Karpas-422 (cell line): ENCODE results near the gene ZDHHC6. TPM values are rescaled to one million over a fixed set of nuclear protein-coding genes. Genes with fewer than 3 reads are reported as not detected.

Experiments used
- DNase-seq: peaks from one replicate; pipeline ENCODE4 v3.0.0-alpha.2; 2015
- H2AFZ ChIP-seq: fragments of 200-600 bp; sonication (generic); 2 replicates; pipeline ENCODE4 v1.6.1; 2014; ENCODE audit warnings: antibody characterized with exemption, low read length, mixed read lengths
- H3K27ac ChIP-seq: fragments of 200-600 bp; sonication (generic); 2 replicates; pipeline ENCODE4 v1.5.1; 2014; ENCODE audit warnings: mild to moderate bottlenecking, low read length, moderate library complexity
- H3K27me3 ChIP-seq: fragments of 200-600 bp; sonication (generic); 2 replicates; pipeline ENCODE4 v1.6.1; 2014; ENCODE audit warnings: low read length, mixed read lengths
- H3K36me3 ChIP-seq: fragments of 200-600 bp; sonication (generic); 2 replicates; pipeline ENCODE4 v1.6.1; 2014; ENCODE audit warnings: low read length, mixed read lengths; ENCODE audit not compliant: insufficient read depth
- H3K4me1 ChIP-seq: fragments of 200-600 bp; sonication (generic); 2 replicates; pipeline ENCODE4 v1.6.1; 2014; ENCODE audit warnings: mild to moderate bottlenecking, low read length, mixed read lengths
- H3K4me2 ChIP-seq: fragments of 200-600 bp; sonication (generic); 2 replicates; pipeline ENCODE4 v1.6.1; 2014; ENCODE audit warnings: low read length, low read depth, mild to moderate bottlenecking; ENCODE audit not compliant: poor library complexity, severe bottlenecking
- H3K4me3 ChIP-seq: fragments of 200-600 bp; sonication (generic); 2 replicates; pipeline ENCODE4 v1.5.1; 2014; ENCODE audit warnings: mild to moderate bottlenecking, antibody characterized with exemption, low read length, mixed read lengths
- H3K79me2 ChIP-seq: fragments of 200-600 bp; sonication (generic); 2 replicates; pipeline ENCODE4 v1.6.1; 2014; ENCODE audit warnings: mild to moderate bottlenecking, low read length, mixed read lengths
- H3K9ac ChIP-seq: fragments of 200-600 bp; sonication (generic); 2 replicates; pipeline ENCODE4 v1.6.0; 2014; ENCODE audit warnings: low read length
- H3K9me2 ChIP-seq: fragments of 200-600 bp; sonication (generic), shearing (Covaris generic); replicated peaks from 2 replicates; pipeline ENCODE4 v1.6.0; 2014; ENCODE audit warnings: mild to moderate bottlenecking, low read length, moderate library complexity; ENCODE audit not compliant: insufficient read depth
- H3K9me3 ChIP-seq: fragments of 300-700, 200-600 bp; sonication (generic); 2 replicates; pipeline ENCODE4 v1.6.1; 2014; ENCODE audit warnings: low read length, mixed read lengths
- H4K20me1 ChIP-seq: fragments of 200-600 bp; sonication (generic); 2 replicates; pipeline ENCODE4 v1.6.1; 2014; ENCODE audit warnings: mild to moderate bottlenecking, antibody characterized with exemption, low read length, low read depth; ENCODE audit not compliant: insufficient read depth
- total RNA-seq: library from RNA; depleted of rRNA; stranded (reverse); fragments of >200 nt; shearing (Covaris generic); gene quantifications from 2 replicates; pipeline ENCODE4 v1.2.3, GENCODE V29; 2014; ENCODE audit warnings: low replicate concordance; rRNA removed

Gene ZDHHC6
- total RNA-seq = 20.9 and 33.9 TPM in 2 replicates

GRCh38 chr10:112446855-112447619, at the start of gene ZDHHC6, which contains the start of gene VTI1A:
Gene ZDHHC6, minus strand, starts transcription at chr10:112446914. Its CDS starts 1,478 bp downstream, at chr10:112445436.
Gene VTI1A, plus strand, starts transcription at chr10:112447215. Its CDS starts 159 bp downstream, at chr10:112447374.
- Histone ChIP-seq H3K27me3 (no peaks in the 10 kb centered on the region), H4K20me1 (no peaks in the 10 kb centered on the region; the same call in 1 of the 2 replicates), H3K9me3 (no peaks in the 10 kb centered on the region), H3K9ac (peak within 1 kb of the TSS; percentile 95), H3K79me2 (peaks cover 89% of the 10 kb centered on the region), H3K36me3 (peaks cover 32% of the 10 kb centered on the region; the same call in 1 of the 2 replicates), H3K4me1 (peaks cover 63% of the 10 kb centered on the region), H3K4me3 (peak within 1 kb of the TSS; percentile 97), H2AFZ (peak within 1 kb of the TSS; percentile 89; the same call in 1 of the 2 replicates), H3K27ac (peak within 1 kb of the TSS; percentile 74), H3K4me2 (peak within 1 kb of the TSS; percentile 75), H3K9me2 (no peaks in the 10 kb centered on the region)
- peak; percentile 95 for DNase-seq

- H3K27me3 ChIP-seq = no peaks in the 10 kb centered on the region
- H3K27ac ChIP-seq = no peak overlapping the region
- no peaks in the 10 kb centered on the region for H3K9me3 ChIP-seq
- H3K9me2 ChIP-seq = no peaks in the 10 kb centered on the region
- no peaks in the 10 kb centered on the region for H3K4me1 ChIP-seq
- H3K4me3 ChIP-seq = no peak overlapping the region
- DNase-seq = no peak
- H3K79me2 ChIP-seq = no peaks in the 10 kb centered on the region
- H3K4me2 ChIP-seq = no peak overlapping the region
- H2AFZ ChIP-seq = no peak overlapping the region
- no peak overlapping the region for H3K9ac ChIP-seq
- no peaks in the 10 kb centered on the region for H4K20me1 ChIP-seq
- H3K36me3 ChIP-seq = no peaks in the 10 kb centered on the region
These were observed 46.0 kb upstream of the ZDHHC6 start for GRCh38 chr10:112492736-112493135.

- Histone ChIP-seq H3K27me3 (no peaks in the 10 kb centered on the region), H3K4me3 (no peak overlapping the region), H4K20me1 (no peaks in the 10 kb centered on the region), H3K27ac (no peak overlapping the region), H3K9ac (no peak overlapping the region), H2AFZ (no peak overlapping the region), H3K9me3 (no peaks in the 10 kb centered on the region), H3K36me3 (no peaks in the 10 kb centered on the region), H3K9me2 (no peaks in the 10 kb centered on the region), H3K4me2 (no peak overlapping the region), H3K79me2 (no peaks in the 10 kb centered on the region), H3K4me1 (no peaks in the 10 kb centered on the region)
- no peak for DNase-seq
These were observed 44.4 kb upstream of the ZDHHC6 start for GRCh38 chr10:112491144-112491543.

GRCh38 chr10:112490545-112490944, 43.8 kb upstream of the ZDHHC6 start:
- no peak overlapping the region for H3K9ac ChIP-seq
- no peak overlapping the region for H3K27ac ChIP-seq

GRCh38 chr10:112487964-112488363, 41.2 kb upstream of the ZDHHC6 start:
- H3K27me3 ChIP-seq = no peaks in the 10 kb centered on the region
- H3K9me2 ChIP-seq = no peaks in the 10 kb centered on the region
- H3K4me2 ChIP-seq = no peak overlapping the region
- no peaks in the 10 kb centered on the region for H3K36me3 ChIP-seq
- H2AFZ ChIP-seq = no peak overlapping the region
- no peak overlapping the region for H3K4me3 ChIP-seq
- no peaks in the 10 kb centered on the region for H3K9me3 ChIP-seq
- H3K79me2 ChIP-seq = no peaks in the 10 kb centered on the region
- no peaks in the 10 kb centered on the region for H3K4me1 ChIP-seq
- no peak overlapping the region for H3K9ac ChIP-seq
- H4K20me1 ChIP-seq = no peaks in the 10 kb centered on the region
- no peak overlapping the region for H3K27ac ChIP-seq
- DNase-seq = no peak

More at GRCh38 chr10:112490545-112490944, 43.8 kb upstream of the ZDHHC6 start:
- no peaks in the 10 kb centered on the region for H3K4me1 ChIP-seq
- no peaks in the 10 kb centered on the region for H3K36me3 ChIP-seq
- no peaks in the 10 kb centered on the region for H3K27me3 ChIP-seq
- no peaks in the 10 kb centered on the region for H4K20me1 ChIP-seq
- H3K9me3 ChIP-seq = no peaks in the 10 kb centered on the region
- no peaks in the 10 kb centered on the region for H3K79me2 ChIP-seq
- no peak overlapping the region for H2AFZ ChIP-seq
- no peaks in the 10 kb centered on the region for H3K9me2 ChIP-seq
- no peak overlapping the region for H3K4me2 ChIP-seq
- no peak for DNase-seq
- no peak overlapping the region for H3K4me3 ChIP-seq

GRCh38 chr10:112484399-112484798, 37.7 kb upstream of the ZDHHC6 start:
- peaks cover 8% of the 10 kb centered on the region for H3K4me1 ChIP-seq
- no peak overlapping the region for H2AFZ ChIP-seq
- no peak overlapping the region for H3K27ac ChIP-seq
- H3K4me2 ChIP-seq = no peak overlapping the region
- no peaks in the 10 kb centered on the region for H3K27me3 ChIP-seq
- H3K4me3 ChIP-seq = no peak overlapping the region
- H3K9me2 ChIP-seq = no peaks in the 10 kb centered on the region
- peaks cover 5% of the 10 kb centered on the region for H3K79me2 ChIP-seq
- H3K36me3 ChIP-seq = no peaks in the 10 kb centered on the region
- no peak for DNase-seq
- no peak overlapping the region for H3K9ac ChIP-seq
- no peaks in the 10 kb centered on the region for H3K9me3 ChIP-seq
- H4K20me1 ChIP-seq = no peaks in the 10 kb centered on the region

GRCh38 chr10:112481602-112482001, 34.9 kb upstream of the ZDHHC6 start:
- Histone ChIP-seq H3K36me3 (no peaks in the 10 kb centered on the region), H4K20me1 (no peaks in the 10 kb centered on the region), H3K27me3 (no peaks in the 10 kb centered on the region), H3K9ac (no peak overlapping the region), H3K9me2 (no peaks in the 10 kb centered on the region), H3K27ac (no peak overlapping the region), H3K4me2 (no peak overlapping the region), H3K9me3 (no peaks in the 10 kb centered on the region), H3K4me1 (peaks cover 8% of the 10 kb centered on the region), H3K4me3 (no peak overlapping the region), H2AFZ (no peak overlapping the region), H3K79me2 (peaks cover 8% of the 10 kb centered on the region)
- DNase-seq = no peak

- no peaks in the 10 kb centered on the region for H3K9me3 ChIP-seq
- H3K9me2 ChIP-seq = no peaks in the 10 kb centered on the region
- peaks cover 26% of the 10 kb centered on the region for H3K79me2 ChIP-seq
- no peak overlapping the region for H3K9ac ChIP-seq
- no peak overlapping the region for H3K27ac ChIP-seq
- DNase-seq = peak; percentile 61
- peak overlapping the region; percentile 42 for H3K4me2 ChIP-seq
- H2AFZ ChIP-seq = no peak overlapping the region
- H3K27me3 ChIP-seq = no peaks in the 10 kb centered on the region
- no peak overlapping the region for H3K4me3 ChIP-seq
- H3K4me1 ChIP-seq = peaks cover 26% of the 10 kb centered on the region
- no peaks in the 10 kb centered on the region for H3K36me3 ChIP-seq
- no peaks in the 10 kb centered on the region for H4K20me1 ChIP-seq
These were observed 29.0 kb upstream of the ZDHHC6 start for GRCh38 chr10:112475575-112476218.
